OCI-LY1 (cell line): ENCODE measurements around the gene AVP.

ENCODE experiments used
- H2AFZ ChIP-seq: fragments of 200-600 bp; sonication (generic), shearing (Covaris generic); 2 replicates; pipeline ENCODE4 v1.6.0; 2014; ENCODE audit warnings: antibody characterized with exemption, mild to moderate bottlenecking, low read length
- H3F3A ChIP-seq: fragments of 200-600 bp; sonication (generic), shearing (Covaris generic); 2 replicates; pipeline ENCODE4 v1.6.0; 2014; ENCODE audit warnings: mild to moderate bottlenecking, antibody characterized with exemption, low read length, moderate library complexity; ENCODE audit not compliant: insufficient read depth
- H3K27ac ChIP-seq: fragments of 200-600 bp; sonication (generic); 2 replicates; pipeline ENCODE4 v1.5.1; 2014; ENCODE audit warnings: low read length, mixed run types, mild to moderate bottlenecking, low read depth; ENCODE audit not compliant: poor library complexity, severe bottlenecking
- H3K27me3 ChIP-seq: fragments of 200-600 bp; sonication (generic); 2 replicates; pipeline ENCODE4 v1.6.0; 2014; ENCODE audit warnings: antibody characterized with exemption, mild to moderate bottlenecking, low read length, moderate library complexity; ENCODE audit not compliant: insufficient read depth
- H3K36me3 ChIP-seq: fragments of 200-600 bp; sonication (generic); 2 replicates; pipeline ENCODE4 v1.6.1; 2014; ENCODE audit warnings: mild to moderate bottlenecking, antibody characterized with exemption, low read length, moderate library complexity, mixed read lengths; ENCODE audit not compliant: insufficient read depth
- H3K4me1 ChIP-seq: fragments of 200-600 bp; sonication (generic); 2 replicates; pipeline ENCODE4 v1.5.1; 2014; ENCODE audit warnings: mild to moderate bottlenecking, low read length, moderate library complexity; ENCODE audit not compliant: insufficient read depth, severe bottlenecking
- H3K4me2 ChIP-seq: fragments of 200-600 bp; sonication (generic), shearing (Covaris generic); 2 replicates; pipeline ENCODE4 v1.6.1; 2014; ENCODE audit warnings: low read length
- H3K4me3 ChIP-seq: fragments of 200-600 bp; sonication (generic); 2 replicates; pipeline ENCODE4 v1.5.1; 2014; ENCODE audit warnings: low read length, low read depth, mild to moderate bottlenecking, mixed read lengths; ENCODE audit not compliant: poor library complexity, severe bottlenecking
- H3K79me2 ChIP-seq: fragments of 200-600 bp; shearing (Covaris generic); 2 replicates; pipeline ENCODE4 v1.6.1; 2016; ENCODE audit warnings: mixed run types, low read length, mixed read lengths; ENCODE audit not compliant: insufficient read depth
- H3K9ac ChIP-seq: fragments of 200-600 bp; sonication (generic), shearing (Covaris generic); 2 replicates; pipeline ENCODE4 v1.6.1; 2014; ENCODE audit warnings: mild to moderate bottlenecking, low read length, mixed read lengths
- H3K9me2 ChIP-seq: fragments of 200-600 bp; sonication (generic), shearing (Covaris generic); 2 replicates; pipeline ENCODE4 v1.6.1; 2014; ENCODE audit warnings: low read depth, mild to moderate bottlenecking, low read length, mixed read lengths
- H3K9me3 ChIP-seq: fragments of 200-600 bp; shearing (Covaris generic); 2 replicates; pipeline ENCODE4 v1.6.1; 2014; ENCODE audit warnings: low read length, mixed read lengths
- H4K20me1 ChIP-seq: fragments of 200-600 bp; sonication (generic), shearing (Covaris generic); 2 replicates; pipeline ENCODE4 v1.6.0; 2016; ENCODE audit warnings: mild to moderate bottlenecking, low read length; ENCODE audit not compliant: insufficient read depth
- CTCF ChIP-seq: fragments of 200-600 bp; sonication (generic), shearing (Covaris generic); IDR thresholded peaks from 2 replicates; pipeline ENCODE4 v1.5.1; 2017; ENCODE audit warnings: mild to moderate bottlenecking, antibody characterized with exemption, low read length, moderate library complexity, mixed read lengths
- EZH2 ChIP-seq: fragments of 200-600 bp; sonication (generic), shearing (Covaris generic); IDR thresholded peaks from 2 replicates; pipeline ENCODE4 v1.8.0; 2017; ENCODE audit warnings: borderline replicate concordance, mixed run types, mild to moderate bottlenecking, antibody characterized with exemption, low read length, moderate library complexity, mixed read lengths

Gene AVP

GRCh38 chr20:3092611-3093379, 8.3 kb upstream of the AVP start:
- no peaks in the 10 kb centered on the region for H3K79me2 ChIP-seq
- no peaks in the 10 kb centered on the region for H3K9me2 ChIP-seq
- no peaks in the 10 kb centered on the region for H4K20me1 ChIP-seq
- H3K4me2 ChIP-seq = no peak overlapping the region
- no peak overlapping the region for H3K9ac ChIP-seq
- no peaks in the 10 kb centered on the region; the same call in 1 of the 2 replicates for H3K27me3 ChIP-seq
- H3K4me1 ChIP-seq = no peaks in the 10 kb centered on the region
- TF ChIP-seq CTCF (no peak), EZH2 (no peak)
- no peak overlapping the region for H3K4me3 ChIP-seq
- no peak overlapping the region for H3K27ac ChIP-seq
- H2AFZ ChIP-seq = no peak overlapping the region
- no peaks in the 10 kb centered on the region for H3K36me3 ChIP-seq
- no peaks in the 10 kb centered on the region for H3F3A ChIP-seq
- H3K9me3 ChIP-seq = no peaks in the 10 kb centered on the region

GRCh38 chr20:3090565-3090964, 6.0 kb upstream of the AVP start:
- no peaks in the 10 kb centered on the region for H4K20me1 ChIP-seq
- H3K27ac ChIP-seq = no peak overlapping the region
- H3K36me3 ChIP-seq = no peaks in the 10 kb centered on the region
- H3K4me1 ChIP-seq = no peaks in the 10 kb centered on the region
- TF ChIP-seq CTCF (no peak), EZH2 (no peak)
- no peak overlapping the region for H2AFZ ChIP-seq
- H3K9ac ChIP-seq = no peak overlapping the region
- H3K9me2 ChIP-seq = no peaks in the 10 kb centered on the region
- H3K4me3 ChIP-seq = no peak overlapping the region
- no peaks in the 10 kb centered on the region for H3F3A ChIP-seq
- H3K27me3 ChIP-seq = no peaks in the 10 kb centered on the region; the same call in 1 of the 2 replicates
- H3K4me2 ChIP-seq = no peak overlapping the region
- no peaks in the 10 kb centered on the region for H3K79me2 ChIP-seq
- no peaks in the 10 kb centered on the region for H3K9me3 ChIP-seq

- TF ChIP-seq CTCF = no peak
- Histone ChIP-seq H3F3A (no peaks in the 10 kb centered on the region), H3K9me3 (no peaks in the 10 kb centered on the region)
Measured at GRCh38 chr20:3088031-3088430, 3.5 kb upstream of the AVP start.

More at GRCh38 chr20:3088031-3088430, 3.5 kb upstream of the AVP start:
- Histone ChIP-seq H3K4me1 (no peaks in the 10 kb centered on the region), H4K20me1 (no peaks in the 10 kb centered on the region), H2AFZ (no peak overlapping the region), H3K27ac (no peak overlapping the region), H3K4me3 (no peak overlapping the region), H3K36me3 (no peaks in the 10 kb centered on the region), H3K4me2 (no peak overlapping the region), H3K9me2 (no peaks in the 10 kb centered on the region), H3K9ac (no peak overlapping the region), H3K79me2 (no peaks in the 10 kb centered on the region), H3K27me3 (no peaks in the 10 kb centered on the region; the same call in 1 of the 2 replicates)
